NCI-H345 treated with DMSO at 0.1 percent for 48 hours (cell line): ENCODE measurements around the gene CDC42BPB.

Experiments used
- DNase-seq: peaks from one replicate; lab custom pipeline; 2025; ENCODE audit not compliant: unreplicated experiment; lab: John Stamatoyannopoulos, UW

CDC42BPB gene

DNA sequence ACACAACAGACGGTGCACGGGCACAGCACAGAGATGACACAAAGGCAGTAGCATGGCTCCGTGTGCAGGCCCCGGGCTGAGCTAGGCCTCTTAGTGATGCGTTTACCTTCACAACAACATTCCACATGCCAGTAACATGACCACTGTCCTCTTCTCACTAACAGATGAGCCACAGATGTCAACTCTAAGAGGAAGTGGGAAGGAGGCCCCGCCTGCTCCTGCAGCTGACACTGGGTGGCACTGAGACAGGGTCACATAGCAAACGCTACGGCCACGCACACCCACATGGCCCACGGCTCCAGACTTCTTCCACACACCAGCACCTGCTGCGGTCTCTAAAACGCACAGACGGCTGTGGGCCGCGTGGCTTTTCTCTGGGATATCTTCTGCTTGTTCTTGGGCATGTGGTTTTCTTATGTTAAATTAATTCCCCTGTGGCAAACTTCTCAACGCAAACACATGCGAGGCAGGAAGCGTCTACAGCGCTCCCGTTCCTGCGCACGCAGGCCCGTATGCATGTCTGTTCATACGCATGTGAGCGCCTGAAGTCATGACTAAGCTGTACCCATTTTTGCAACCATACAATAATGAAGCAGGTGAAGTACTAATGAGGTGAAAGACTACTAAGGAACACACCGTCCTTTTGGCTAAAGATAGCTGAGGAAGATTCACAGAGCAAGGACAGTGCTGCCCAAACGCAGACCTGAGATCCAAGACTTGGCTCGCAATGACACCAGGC is 108.1 kb downstream of the CDC42BPB start:
- DNase-seq: no peak

DNA sequence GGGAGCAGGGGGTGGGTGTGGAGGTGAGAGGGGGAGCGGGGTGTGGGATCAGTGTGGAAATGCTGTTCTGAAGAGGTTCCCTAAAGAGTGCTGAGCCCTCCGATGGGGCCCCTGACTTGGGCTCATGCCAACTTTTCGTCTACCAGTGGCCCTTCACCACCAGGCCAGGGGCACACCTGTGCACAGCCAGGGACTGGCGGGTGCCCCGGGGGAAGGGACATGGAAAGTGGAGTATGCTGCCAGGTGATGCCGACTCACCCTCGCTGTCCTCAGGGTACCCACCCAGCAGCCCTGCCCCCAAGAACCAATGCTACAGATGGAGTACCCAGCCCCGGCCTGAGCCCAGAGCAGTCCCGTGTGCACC is 108.7 kb downstream of the CDC42BPB start:
- no peak for DNase-seq

GRCh38 chr14:102947321-102948103 is 109.8 kb downstream of the CDC42BPB start:
- no peak for DNase-seq

- no peak for DNase-seq
These were observed 111.8 kb downstream of the CDC42BPB start for GRCh38 chr14:102945346-102946130.

DNA sequence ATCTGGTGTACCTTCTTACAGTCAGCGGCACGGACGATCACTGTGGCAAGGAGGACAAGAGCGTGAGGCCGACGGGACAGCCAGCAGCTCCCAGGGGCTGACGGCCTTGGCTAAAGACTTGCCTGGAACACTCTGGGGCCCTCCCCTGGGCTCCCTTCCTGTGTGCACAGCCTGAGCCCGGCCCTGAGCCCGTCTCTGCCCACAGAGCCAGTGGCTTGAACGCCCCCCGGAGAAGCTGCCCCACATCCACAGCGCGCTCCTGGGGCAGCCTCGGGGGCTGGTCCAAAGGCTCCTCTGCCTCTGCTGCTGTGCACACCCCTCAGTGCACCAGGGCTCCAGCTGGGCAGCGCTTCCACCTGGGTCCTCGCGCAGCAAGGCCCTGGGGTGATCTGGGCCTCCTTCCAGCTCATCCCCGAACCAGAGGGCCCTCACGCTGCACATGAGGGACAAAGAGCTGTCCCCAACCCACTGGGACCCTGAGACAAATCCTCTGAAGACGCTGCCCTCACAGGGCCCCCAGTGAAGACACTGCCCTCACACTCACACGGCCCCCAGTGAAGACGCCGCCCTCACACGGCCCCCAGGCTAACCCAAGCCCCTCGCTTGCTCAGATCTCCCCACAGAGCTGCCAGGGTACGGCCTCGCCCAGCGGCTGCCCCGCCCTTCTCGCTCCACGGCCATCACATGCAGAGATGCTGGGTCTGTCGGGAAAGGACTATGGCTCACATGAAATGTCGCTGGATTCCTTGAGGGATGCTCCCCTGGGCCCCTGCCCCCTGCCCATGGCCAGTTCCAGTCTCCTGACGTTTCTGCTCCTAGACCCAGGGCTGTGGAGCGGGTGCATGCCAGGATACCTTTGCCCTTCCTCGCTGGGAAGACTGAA is 112.7 kb downstream of the CDC42BPB start:
- no peak for DNase-seq

- DNase-seq: no peak
These were observed 113.4 kb downstream of the CDC42BPB start for GRCh38 chr14:102943979-102944378.

GRCh38 chr14:102943454-102943853 is 113.9 kb downstream of the CDC42BPB start:
- DNase-seq: no peak

DNA sequence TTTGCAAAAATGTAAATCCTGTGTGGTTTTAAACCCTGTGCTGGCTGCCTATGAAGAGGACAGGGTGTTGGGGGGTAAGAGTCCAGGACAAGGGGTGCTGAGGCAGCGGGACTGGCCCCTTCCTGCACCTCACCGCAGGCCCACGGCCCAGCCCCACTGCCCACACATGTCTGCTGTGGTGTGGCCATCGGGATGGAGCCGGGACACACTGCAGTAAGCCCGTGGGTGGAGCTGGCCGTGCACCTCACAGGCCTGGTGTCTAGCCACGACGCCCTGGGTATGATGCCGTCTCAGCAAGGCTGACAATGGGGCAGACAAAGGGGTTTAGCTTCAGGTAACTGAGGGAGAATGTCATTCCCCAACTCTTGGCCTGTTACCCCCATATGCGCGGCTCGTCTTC is 115.3 kb downstream of the CDC42BPB start:
- DNase-seq: no peak

DNA sequence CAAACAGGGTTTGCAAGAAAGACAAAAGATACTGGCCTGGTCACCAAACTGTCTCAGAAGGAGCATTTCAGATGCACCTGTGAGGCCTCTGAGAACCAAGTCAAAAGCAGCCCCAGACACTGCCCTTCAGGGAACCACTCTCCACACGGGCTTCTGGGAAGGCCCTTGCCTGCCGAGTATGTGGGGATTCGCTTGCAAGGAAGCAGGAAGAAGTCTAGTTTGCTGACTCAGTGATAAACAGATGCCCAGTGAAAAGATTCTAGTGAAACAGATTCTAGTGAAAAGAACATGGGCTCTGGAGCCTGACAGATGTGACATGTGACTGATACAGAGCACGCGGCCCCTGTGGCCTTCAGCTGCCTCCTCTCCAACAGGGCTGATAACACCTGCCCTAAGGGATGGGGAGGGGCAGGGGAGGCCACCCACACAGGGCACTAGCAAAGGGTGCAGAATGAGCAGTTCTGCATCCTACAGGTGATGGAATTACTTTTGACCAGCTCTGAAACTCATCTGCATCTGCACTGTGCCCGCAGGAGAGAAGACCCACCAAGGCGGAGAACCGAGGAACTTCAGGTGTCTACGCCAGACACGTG is 115.8 kb downstream of the CDC42BPB start:
- DNase-seq: no peak

DNA sequence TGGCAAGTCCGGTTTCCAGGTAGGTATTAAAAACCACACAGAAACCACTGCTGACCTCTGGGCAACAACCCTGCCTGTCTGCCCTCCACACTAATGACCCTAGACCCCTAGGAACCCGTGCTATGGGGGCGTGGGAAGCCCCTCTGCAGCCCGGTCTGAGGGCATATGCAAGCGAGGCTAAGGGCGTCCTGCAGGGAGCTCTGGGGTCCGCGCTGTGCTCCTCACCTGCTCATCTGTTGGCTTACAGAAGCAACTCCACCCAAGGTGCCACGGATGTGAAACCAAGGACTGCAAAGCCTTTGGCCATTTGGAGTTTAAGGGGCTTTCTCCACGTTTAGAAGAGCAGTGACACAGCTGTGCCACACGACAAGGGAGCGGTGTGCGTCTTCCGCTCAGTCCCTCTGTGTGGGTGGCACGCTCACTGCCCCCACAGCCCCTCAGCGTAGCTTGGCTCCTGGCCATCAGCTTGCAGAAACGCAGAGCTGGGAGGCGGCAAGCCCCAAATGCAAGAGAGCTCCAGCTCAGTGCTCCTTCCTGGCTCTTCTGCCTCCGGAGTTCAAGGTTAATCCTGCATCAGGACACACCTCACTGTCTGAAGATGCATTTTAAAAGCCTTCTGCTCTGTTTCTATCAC is 116.5 kb downstream of the CDC42BPB start:
- no peak for DNase-seq

- no peak for DNase-seq
These were observed 117.4 kb downstream of the CDC42BPB start for GRCh38 chr14:102939820-102940561.

DNA sequence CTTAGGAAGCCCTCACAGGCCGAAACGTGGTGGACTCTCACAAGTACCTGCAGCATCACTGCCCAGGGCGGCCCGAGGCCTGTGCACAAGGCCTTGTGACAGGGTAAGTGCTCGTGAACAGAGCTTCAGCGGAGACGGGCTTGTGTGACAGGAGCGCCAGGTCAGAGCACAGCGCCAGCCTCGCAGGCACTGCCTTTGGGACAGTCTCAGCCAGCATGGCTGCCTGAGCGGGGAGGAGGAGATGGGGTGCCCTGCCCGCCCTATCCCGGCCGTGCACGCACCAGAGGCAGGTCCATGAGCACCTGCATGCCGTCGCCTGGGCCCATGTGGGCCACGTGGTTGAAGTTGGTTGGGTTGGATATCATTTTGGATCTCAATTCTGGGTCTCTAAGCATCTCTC is 118.0 kb downstream of the CDC42BPB start:
- DNase-seq: no peak

DNA sequence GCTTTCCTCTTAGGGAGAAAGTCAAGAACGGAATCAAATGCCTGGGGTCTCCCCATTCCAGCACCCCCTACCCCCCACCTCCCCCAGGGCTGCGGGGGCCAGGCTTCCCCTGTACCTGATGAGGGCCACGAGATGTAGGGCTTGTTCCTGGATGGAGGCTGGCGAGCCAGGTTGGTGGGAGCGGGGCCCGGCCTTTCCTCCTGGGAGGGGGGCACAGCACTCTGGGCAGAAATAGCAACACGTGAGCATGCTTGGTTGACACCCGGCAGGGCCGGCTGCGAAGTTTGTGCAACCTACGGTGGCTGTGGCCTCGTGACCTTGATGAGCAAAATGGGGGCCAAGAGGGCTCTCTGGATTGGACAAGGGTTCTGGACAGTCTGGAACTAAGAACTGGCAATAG is 119.2 kb downstream of the CDC42BPB start:
- no peak for DNase-seq

- no peak for DNase-seq
These were observed 119.8 kb downstream of the CDC42BPB start for GRCh38 chr14:102937331-102938175.

GRCh38 chr14:102935756-102936155 is 121.6 kb downstream of the CDC42BPB start:
- DNase-seq: no peak

DNA sequence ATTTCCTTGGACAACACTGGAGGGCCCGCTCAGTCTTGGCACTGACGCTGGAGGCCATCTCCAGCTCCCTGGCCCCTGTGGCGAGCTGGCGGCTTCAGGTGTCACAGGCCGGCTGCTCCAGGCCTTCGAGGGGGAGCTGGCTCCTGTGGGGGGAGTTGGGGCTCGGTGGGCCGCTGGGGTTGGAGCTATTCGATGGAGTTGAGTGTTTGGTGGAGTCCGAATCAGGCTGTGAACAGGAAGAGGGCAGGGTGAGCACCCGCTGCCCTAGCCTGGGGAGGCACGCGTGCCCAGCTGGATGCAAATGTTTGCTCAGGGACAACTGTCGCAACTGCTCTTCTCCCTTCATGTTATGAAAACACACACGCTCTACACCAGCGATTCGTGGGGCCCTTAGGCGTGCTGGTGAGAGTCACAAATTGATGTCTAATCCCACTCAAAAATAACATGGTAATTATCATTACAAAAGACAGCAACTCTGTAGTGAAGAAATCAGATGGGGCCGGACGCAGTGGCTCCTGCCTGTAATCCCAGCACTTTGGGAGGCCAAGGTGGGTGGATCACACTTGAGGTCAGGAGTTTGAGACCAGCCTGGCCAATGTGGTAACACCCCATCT is 123.6 kb downstream of the CDC42BPB start:
- DNase-seq: no peak

- DNase-seq: no peak
These were observed 124.7 kb downstream of the CDC42BPB start for GRCh38 chr14:102932484-102933248.
